ENCODE data around the gene AUP1.

GRCh38 chr2:74501335-74502071, 28.0 kb downstream of the AUP1 start:
- TF ChIP-seq POLR2AphosphoS5 (IDR thresholded peaks at IDR 0.05) (no peak), CTCF (IDR thresholded peaks at IDR 0.05) (no peak)
